LNCaP clone FGC (cell line): ENCODE data around the gene PAPOLG.

Experiments
- DNase-seq: peaks from one replicate; pipeline ENCODE4 v3.0.0-alpha.2; 2011; ENCODE audit warnings: low read depth
- H3K4me3 ChIP-seq: 2 replicates; pipeline ENCODE4 v1.5.1; 2011; ENCODE audit warnings: mild to moderate bottlenecking, low read depth, low read length, control low read depth
- CTCF ChIP-seq: IDR thresholded peaks from 2 replicates; pipeline ENCODE4 v1.5.1; 2012; ENCODE audit warnings: mild to moderate bottlenecking; ENCODE audit not compliant: control insufficient read depth, insufficient read depth; ENCODE audit errors: extremely low read depth

PAPOLG gene

DNA sequence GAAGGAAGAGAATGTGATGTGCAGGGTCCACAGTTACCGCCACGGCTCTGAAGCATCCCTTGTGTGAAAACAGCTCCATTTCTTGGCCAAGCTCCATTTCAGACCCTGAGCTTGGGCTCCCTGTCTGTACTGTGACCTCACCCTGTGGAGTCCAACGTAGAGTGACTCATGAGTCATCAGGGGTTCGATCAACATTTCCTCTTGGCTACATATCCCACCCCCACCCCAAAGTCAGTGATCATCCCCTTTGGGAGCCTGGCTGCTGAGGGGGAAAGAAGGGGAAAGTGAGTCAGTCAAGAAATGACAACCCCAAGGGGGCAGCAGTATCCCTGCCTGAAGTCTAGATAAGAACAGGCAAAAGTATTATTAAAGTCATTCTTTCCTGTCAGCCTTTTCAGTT is 62.2 kb downstream of the PAPOLG start:
- DNase-seq, result no peak
- H3K4me3 ChIP-seq, result no peak overlapping the region
- TF ChIP-seq CTCF, result no peak

DNA sequence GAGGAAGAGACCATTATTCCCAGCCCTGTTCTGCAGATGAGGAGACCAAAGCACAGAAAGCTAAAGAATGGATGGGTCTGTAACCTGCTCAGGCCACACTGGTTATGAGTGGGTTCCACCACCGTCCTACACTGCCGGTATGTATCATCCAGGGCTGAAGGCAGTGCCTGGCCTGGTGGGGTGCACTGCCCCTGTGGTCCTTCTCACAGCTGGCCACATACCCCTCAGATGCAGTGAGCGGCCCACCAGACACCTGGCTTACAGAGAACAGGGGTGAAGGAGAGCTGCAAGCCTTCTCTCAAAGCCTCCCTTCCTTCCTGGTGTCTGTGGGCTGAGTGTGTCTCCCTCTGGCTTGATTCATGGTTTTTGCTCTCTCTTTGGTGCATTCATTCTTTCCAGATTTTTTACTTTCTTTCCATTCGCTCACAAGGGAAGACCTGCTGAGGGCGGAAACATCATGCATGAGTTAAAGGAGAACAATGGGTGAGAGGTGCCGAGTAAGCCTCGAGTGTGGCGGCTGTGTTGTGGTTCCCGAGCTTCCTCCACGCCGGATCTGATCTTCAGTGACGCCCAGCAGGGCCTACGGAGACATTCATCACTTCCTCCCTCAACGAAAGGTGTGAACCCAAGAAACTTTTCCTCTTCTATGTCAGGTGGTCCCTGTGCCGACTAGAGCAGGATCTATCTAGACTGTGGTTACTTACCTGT is 63.2 kb downstream of the PAPOLG start:
- DNase-seq, result no peak
- TF ChIP-seq CTCF, result no peak
- no peak overlapping the region for H3K4me3 ChIP-seq

DNA sequence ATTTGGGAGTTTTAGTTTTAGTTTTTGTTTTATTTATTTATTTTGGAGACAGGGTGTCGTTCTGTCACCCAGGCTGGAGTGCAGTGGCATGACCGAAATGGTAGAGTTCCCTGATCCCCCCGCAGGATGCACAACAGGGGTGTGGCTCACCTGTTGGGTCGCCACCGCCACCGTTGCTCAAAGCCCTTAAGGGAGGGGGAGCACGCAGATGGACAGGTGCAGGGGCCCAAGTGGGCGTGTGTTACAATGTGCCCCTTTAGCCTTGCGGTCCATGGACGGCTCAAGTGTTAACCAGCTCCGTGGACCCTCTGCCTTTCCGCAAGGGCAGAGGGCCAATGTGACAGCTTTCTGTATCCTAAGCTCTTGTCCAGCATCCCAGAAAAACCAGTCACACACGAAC is 63.9 kb downstream of the PAPOLG start:
- H3K4me3 ChIP-seq, result no peak overlapping the region
- DNase-seq, result no peak
- no peak for TF ChIP-seq CTCF

- H3K4me3 ChIP-seq, result no peak overlapping the region
- no peak for TF ChIP-seq CTCF
- DNase-seq, result no peak
Observed at GRCh38 chr2:60820416-60821132, 64.5 kb downstream of the PAPOLG start.

DNA sequence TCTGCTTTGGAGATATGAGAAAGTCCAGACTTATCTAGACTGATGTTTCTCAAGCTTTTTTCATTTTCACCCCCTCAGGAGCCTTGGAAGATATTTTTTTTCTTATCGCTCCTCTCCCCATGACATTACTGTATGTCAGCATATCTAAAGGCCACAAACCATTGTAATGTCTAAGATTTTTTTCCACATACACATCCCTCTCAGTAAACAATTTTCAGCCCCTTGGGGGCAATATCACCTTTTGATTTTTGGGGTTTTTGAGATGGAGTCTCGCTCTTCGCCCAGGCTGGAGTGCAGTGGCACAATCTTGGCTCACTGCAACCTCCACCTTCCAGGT is 65.0 kb downstream of the PAPOLG start:
- no peak for TF ChIP-seq CTCF
- H3K4me3 ChIP-seq, result no peak overlapping the region
- no peak for DNase-seq

- DNase-seq, result no peak
- H3K4me3 ChIP-seq, result no peak overlapping the region
- TF ChIP-seq CTCF, result no peak
Observed at GRCh38 chr2:60821587-60822302, 65.7 kb downstream of the PAPOLG start.

- no peak for TF ChIP-seq CTCF
- H3K4me3 ChIP-seq, result no peak overlapping the region
Observed at GRCh38 chr2:60822987-60823386, 66.9 kb downstream of the PAPOLG start.

More at GRCh38 chr2:60822987-60823386, 66.9 kb downstream of the PAPOLG start:
- DNase-seq, result no peak
